Measurements from ENCODE around the gene WBP2. TPM values are rescaled to one million over a fixed set of nuclear protein-coding genes. Genes with fewer than 3 reads are reported as not detected.
"Not testable (repeated sequence)": the region's sequence is repeated elsewhere in the genome, so short reads cannot be mapped to it uniquely, and the experiment has no call there.

Gene WBP2
- total RNA-seq, 2 experiments from 2014 or later: 79.1 to 80.6 TPM

- peaks cover 21% of the 10 kb centered on the region for H3K4me1 Mint-ChIP-seq (ENCODE audit: low read depth)
- no peak overlapping the region for H3K4me3 Mint-ChIP-seq
- ChIA-PET CTCF (interaction anchor here (1.1 to 1.7 kb wide), 3 partner anchors 10 to 68 kb away, joined by 3 to 4 read pairs (median 3); no protein-coding TSS in a partner anchor), POLR2A (interaction anchor here (0.7 to 1.0 kb wide), 2 partner anchors 32 to 673 kb away, joined by 3 read pairs; no protein-coding TSS in a partner anchor)
- H3K27me3 Mint-ChIP-seq: no peaks in the 10 kb centered on the region
- no peak overlapping the region for H3K27ac Mint-ChIP-seq
- intact Hi-C loops (cut with micrococcal nuclease): no loop called here
- DNase-seq: no peak
- no peaks in the 10 kb centered on the region for H3K9me3 Mint-ChIP-seq
- peaks cover 21% of the 10 kb centered on the region for H3K36me3 Mint-ChIP-seq
These were observed 36.7 kb downstream of the WBP2 start for GRCh38 chr17:75818326-75818885.

GRCh38 chr17:75817571-75817970 is 37.6 kb downstream of the WBP2 start:
- Mint-ChIP-seq H3K9me3 (no peaks in the 10 kb centered on the region), H3K27ac (no peak overlapping the region), H3K4me3 (no peak overlapping the region), H3K27me3 (no peaks in the 10 kb centered on the region), H3K4me1 (ENCODE audit: low read depth) (peaks cover 21% of the 10 kb centered on the region), H3K36me3 (peaks cover 24% of the 10 kb centered on the region)
- intact Hi-C loops (cut with micrococcal nuclease): no loop called here
- DNase-seq: no peak
- CTCF ChIA-PET: interaction anchor here (1.1 to 1.7 kb wide), 3 partner anchors 9 to 67 kb away, joined by 3 to 5 read pairs (median 3); no protein-coding TSS in a partner anchor
- POLR2A ChIA-PET: no interaction called here

- ChIA-PET CTCF (interaction anchor here (1.1 to 1.4 kb wide), 3 partner anchors 10 to 31 kb away, joined by 3 to 5 read pairs (median 4); no protein-coding TSS in a partner anchor), POLR2A (no interaction called here)
- peaks cover 12% of the 10 kb centered on the region for H3K4me1 Mint-ChIP-seq (ENCODE audit: low read depth)
- H3K4me3 Mint-ChIP-seq: no peak overlapping the region
- no peaks in the 10 kb centered on the region for H3K9me3 Mint-ChIP-seq
- H3K27me3 Mint-ChIP-seq: no peaks in the 10 kb centered on the region
- H3K36me3 Mint-ChIP-seq: peaks cover 27% of the 10 kb centered on the region
- DNase-seq: no peak
- intact Hi-C loops (cut with micrococcal nuclease): no loop called here
- H3K27ac Mint-ChIP-seq: no peak overlapping the region
These were observed 38.4 kb downstream of the WBP2 start for GRCh38 chr17:75816693-75817092.

GRCh38 chr17:75815399-75815798 is 39.7 kb downstream of the WBP2 start:
- CTCF ChIA-PET: interaction anchor here (0.5 to 2.2 kb wide), 5 partner anchors 11 to 68 kb away, joined by 3 to 8 read pairs (median 4); no protein-coding TSS in a partner anchor
- DNase-seq: no peak
- Mint-ChIP-seq H3K4me3 (no peak overlapping the region), H3K4me1 (ENCODE audit: low read depth) (peaks cover 2% of the 10 kb centered on the region), H3K27ac (no peak overlapping the region), H3K36me3 (peaks cover 21% of the 10 kb centered on the region), H3K27me3 (no peaks in the 10 kb centered on the region), H3K9me3 (no peaks in the 10 kb centered on the region)
- POLR2A ChIA-PET: no interaction called here
- intact Hi-C loops (cut with micrococcal nuclease): no loop called here

GRCh38 chr17:75814900-75815373 is 40.2 kb downstream of the WBP2 start:
- DNase-seq: no peak
- Mint-ChIP-seq H3K36me3 (peaks cover 21% of the 10 kb centered on the region), H3K27ac (no peak overlapping the region), H3K4me1 (ENCODE audit: low read depth) (peaks cover 2% of the 10 kb centered on the region), H3K9me3 (no peaks in the 10 kb centered on the region), H3K4me3 (no peak overlapping the region), H3K27me3 (no peaks in the 10 kb centered on the region)
- ChIA-PET CTCF (interaction anchor here (0.9 to 2.2 kb wide), 3 partner anchors 12 to 67 kb away, joined by 3 to 8 read pairs (median 4); no protein-coding TSS in a partner anchor), POLR2A (no interaction called here)
- intact Hi-C loops (cut with micrococcal nuclease): no loop called here

- POLR2A ChIA-PET: no interaction called here
These were observed 41.1 kb downstream of the WBP2 start for GRCh38 chr17:75814021-75814395.

GRCh38 chr17:75813081-75814020 is 41.8 kb downstream of the WBP2 start:
- Mint-ChIP-seq H3K27me3 (no peaks in the 10 kb centered on the region), H3K36me3 (peaks cover 10% of the 10 kb centered on the region), H3K27ac (no peak overlapping the region), H3K4me1 (ENCODE audit: low read depth) (peaks cover 7% of the 10 kb centered on the region), H3K9me3 (no peaks in the 10 kb centered on the region), H3K4me3 (no peak overlapping the region)
- CTCF ChIA-PET: interaction anchor here (1.2 to 1.3 kb wide), 2 partner anchors 35 to 63 kb away, joined by 3 read pairs; no protein-coding TSS in a partner anchor
- POLR2A ChIA-PET: no interaction called here
- DNase-seq: no peak
- intact Hi-C loops (cut with micrococcal nuclease): no loop called here

More at GRCh38 chr17:75814021-75814395, 41.1 kb downstream of the WBP2 start:
- intact Hi-C loops (cut with micrococcal nuclease): no loop called here
- H3K9me3 Mint-ChIP-seq: no peaks in the 10 kb centered on the region
- peaks cover 2% of the 10 kb centered on the region for H3K4me1 Mint-ChIP-seq (ENCODE audit: low read depth)
- no peaks in the 10 kb centered on the region for H3K27me3 Mint-ChIP-seq
- H3K4me3 Mint-ChIP-seq: no peak overlapping the region
- DNase-seq: no peak
- H3K36me3 Mint-ChIP-seq: peaks cover 15% of the 10 kb centered on the region
- CTCF ChIA-PET: interaction anchor here (1.2 to 2.2 kb wide), 2 partner anchors 13 to 64 kb away, joined by 3 to 8 read pairs; no protein-coding TSS in a partner anchor
- no peak overlapping the region for H3K27ac Mint-ChIP-seq

- Mint-ChIP-seq H3K27me3 (no peaks in the 10 kb centered on the region), H3K27ac (no peak overlapping the region), H3K9me3 (no peaks in the 10 kb centered on the region), H3K36me3 (peaks cover 10% of the 10 kb centered on the region), H3K4me1 (ENCODE audit: low read depth) (peaks cover 7% of the 10 kb centered on the region), H3K4me3 (no peak overlapping the region)
- no peak for DNase-seq
- intact Hi-C loops (cut with micrococcal nuclease): no loop called here
- ChIA-PET CTCF (interaction anchor here (1.3 kb wide), 1 partner anchor 36 kb away, joined by 3 read pairs; no protein-coding TSS in a partner anchor), POLR2A (no interaction called here)
These were observed 42.8 kb downstream of the WBP2 start for GRCh38 chr17:75812096-75813013.

GRCh38 chr17:75811174-75811573 is 44.0 kb downstream of the WBP2 start:
- Mint-ChIP-seq H3K4me3 (no peak overlapping the region), H3K36me3 (peaks cover 8% of the 10 kb centered on the region), H3K27ac (no peak overlapping the region), H3K9me3 (no peaks in the 10 kb centered on the region), H3K27me3 (no peaks in the 10 kb centered on the region), H3K4me1 (ENCODE audit: low read depth) (peaks cover 7% of the 10 kb centered on the region)
- CTCF ChIA-PET: interaction anchor here (0.7 to 1.6 kb wide), 2 partner anchors 12 to 37 kb away, joined by 3 to 4 read pairs; no protein-coding TSS in a partner anchor
- intact Hi-C loops (cut with micrococcal nuclease): no loop called here
- no peak for DNase-seq
- POLR2A ChIA-PET: interaction anchor here (0.6 kb wide), 1 partner anchor 24 kb away, joined by 4 read pairs; no protein-coding TSS in a partner anchor

GRCh38 chr17:75810756-75811155 is 44.4 kb downstream of the WBP2 start:
- H3K27ac Mint-ChIP-seq; H3K27me3 Mint-ChIP-seq; H3K36me3 Mint-ChIP-seq; H3K4me1 Mint-ChIP-seq (ENCODE audit: low read depth); H3K4me3 Mint-ChIP-seq; intact Hi-C loops (cut with micrococcal nuclease); DNase-seq; H3K9me3 Mint-ChIP-seq: not testable (repeated sequence)
- CTCF ChIA-PET: interaction anchor here (0.7 to 1.6 kb wide), 3 partner anchors 11 to 144 kb away, joined by 3 to 4 read pairs (median 3); partner anchors contain the start of gene RECQL5
- POLR2A ChIA-PET: interaction anchor here (0.7 kb wide), 1 partner anchor 386 kb away, joined by 5 read pairs; no protein-coding TSS in a partner anchor

GRCh38 chr17:75810216-75810615 is 44.9 kb downstream of the WBP2 start:
- intact Hi-C loops (cut with micrococcal nuclease): no loop called here
- no peaks in the 10 kb centered on the region for H3K9me3 Mint-ChIP-seq
- no peaks in the 10 kb centered on the region for H3K27me3 Mint-ChIP-seq
- H3K36me3 Mint-ChIP-seq: peaks cover 8% of the 10 kb centered on the region
- no peak for DNase-seq
- peaks cover 7% of the 10 kb centered on the region for H3K4me1 Mint-ChIP-seq (ENCODE audit: low read depth)
- H3K27ac Mint-ChIP-seq: no peak overlapping the region
- H3K4me3 Mint-ChIP-seq: no peak overlapping the region
- ChIA-PET CTCF (interaction anchor here (0.7 to 1.6 kb wide), 3 partner anchors 11 to 143 kb away, joined by 3 to 4 read pairs (median 3); partner anchors contain the start of gene RECQL5), POLR2A (interaction anchor here (0.7 kb wide), 1 partner anchor 385 kb away, joined by 5 read pairs; no protein-coding TSS in a partner anchor)

All from activated CD4-positive, alpha-beta memory T cell treated with anti-CD3 and anti-CD28 coated beads for 36 hours (primary cell).